GM21723 (cell line): ENCODE results near the gene RPUSD2.

Source experiments
- ATAC-seq: cut with Tn5 transposase; IDR thresholded peaks from one replicate; pipeline ENCODE4 v1.9.1; 2021; ENCODE audit warnings: mild to moderate bottlenecking, moderate library complexity; ENCODE audit not compliant: unreplicated experiment

The RPUSD2 gene

GRCh38 chr15:40613080-40613479 is 44.0 kb downstream of the RPUSD2 start:
- ATAC-seq: no peak

DNA sequence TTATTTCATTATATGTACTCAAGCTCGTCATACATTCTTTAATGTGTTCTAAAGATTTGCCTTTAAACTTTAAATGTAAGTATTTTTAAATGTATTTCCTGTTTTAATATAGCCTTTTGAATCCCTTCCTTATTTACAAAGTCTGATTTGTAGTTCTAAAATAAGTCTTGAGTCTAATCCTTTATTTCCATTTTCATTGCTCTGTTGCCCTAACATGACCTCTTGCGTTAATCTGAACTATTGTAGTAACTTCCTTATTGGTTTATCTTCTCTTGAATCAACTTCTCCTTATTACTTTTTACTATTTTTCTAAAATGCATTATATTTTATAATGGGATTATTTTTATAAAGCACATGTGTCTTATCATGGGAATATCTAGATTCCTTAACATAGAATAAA is 48.9 kb downstream of the RPUSD2 start:
- ATAC-seq: no peak

GRCh38 chr15:40618906-40619305 is 49.8 kb downstream of the RPUSD2 start:
- ATAC-seq: no peak

- no peak for ATAC-seq
These were observed 54.3 kb downstream of the RPUSD2 start for GRCh38 chr15:40623361-40623760.
